Stimulated activated CD8-positive, alpha-beta memory T cell treated with anti-CD3 and anti-CD28 coated beads, Interleukin-15, amount 100 ng/mL, for 24 hours (primary cell): ENCODE measurements around the gene CRACDL.

Source experiments
- DNase-seq: peaks from one replicate; pipeline ENCODE4 v3.0.0-alpha.2; 2020; ENCODE audit warnings: low read depth

The CRACDL gene, protein sequence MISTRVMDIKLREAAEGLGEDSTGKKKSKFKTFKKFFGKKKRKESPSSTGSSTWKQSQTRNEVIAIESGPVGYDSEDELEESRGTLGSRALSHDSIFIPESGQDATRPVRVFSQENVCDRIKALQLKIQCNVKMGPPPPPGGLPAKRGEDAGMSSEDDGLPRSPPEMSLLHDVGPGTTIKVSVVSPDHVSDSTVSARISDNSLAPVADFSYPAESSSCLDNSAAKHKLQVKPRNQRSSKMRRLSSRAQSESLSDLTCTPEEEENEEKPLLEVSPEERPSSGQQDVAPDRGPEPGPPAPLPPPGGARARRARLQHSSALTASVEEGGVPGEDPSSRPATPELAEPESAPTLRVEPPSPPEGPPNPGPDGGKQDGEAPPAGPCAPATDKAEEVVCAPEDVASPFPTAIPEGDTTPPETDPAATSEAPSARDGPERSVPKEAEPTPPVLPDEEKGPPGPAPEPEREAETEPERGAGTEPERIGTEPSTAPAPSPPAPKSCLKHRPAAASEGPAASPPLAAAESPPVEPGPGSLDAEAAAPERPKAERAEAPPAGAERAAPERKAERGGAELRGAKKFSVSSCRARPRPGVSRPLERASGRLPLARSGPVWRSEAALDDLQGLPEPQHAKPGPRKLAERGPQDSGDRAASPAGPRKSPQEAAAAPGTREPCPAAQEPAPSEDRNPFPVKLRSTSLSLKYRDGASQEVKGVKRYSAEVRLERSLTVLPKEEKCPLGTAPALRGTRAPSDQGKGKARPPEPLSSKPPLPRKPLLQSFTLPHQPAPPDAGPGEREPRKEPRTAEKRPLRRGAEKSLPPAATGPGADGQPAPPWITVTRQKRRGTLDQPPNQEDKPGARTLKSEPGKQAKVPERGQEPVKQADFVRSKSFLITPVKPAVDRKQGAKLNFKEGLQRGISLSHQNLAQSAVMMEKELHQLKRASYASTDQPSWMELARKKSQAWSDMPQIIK

DNA sequence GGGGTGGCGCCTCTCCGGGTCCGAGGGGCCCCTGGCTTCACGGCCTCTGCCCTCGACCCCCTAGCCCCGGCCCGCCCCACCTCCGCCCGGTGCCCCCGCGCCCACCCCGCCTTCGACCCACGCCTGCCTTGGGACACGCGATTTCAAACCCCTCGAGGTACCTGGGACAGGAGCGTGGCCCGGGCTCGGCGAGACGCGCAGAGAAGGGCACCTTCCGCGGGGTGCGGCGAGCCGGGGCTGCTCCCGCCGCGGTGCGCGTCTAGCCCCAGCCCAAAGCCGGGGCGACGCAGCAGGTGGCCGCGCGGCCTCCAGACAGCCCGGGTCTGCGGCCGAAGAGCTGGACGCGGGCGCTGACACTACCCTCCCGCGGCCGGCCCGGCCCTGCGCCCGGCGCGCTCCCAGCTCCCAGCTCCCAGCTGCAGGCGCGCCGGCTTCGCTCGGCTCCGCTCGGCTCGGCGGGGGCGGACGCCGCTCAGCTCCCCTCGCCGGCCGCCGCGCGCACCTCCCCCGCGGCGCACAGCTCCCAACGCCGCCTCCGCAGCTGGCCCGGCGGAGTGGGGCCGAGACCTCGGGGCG, at the start of gene CRACDL:
Gene CRACDL, minus strand, starts transcription at position 449 of the 576 bp plus-strand sequence. CDS start 89,425 bp downstream, outside the sequence.
- DNase-seq, result no peak

GRCh38 chr2:98975611-98976010, 39.6 kb upstream of the CRACDL start:
- no peak for DNase-seq

- DNase-seq, result no peak
These were observed 36.6 kb upstream of the CRACDL start for GRCh38 chr2:98972582-98973167.

GRCh38 chr2:98959810-98960507, 23.9 kb upstream of the CRACDL start:
- no peak for DNase-seq

GRCh38 chr2:98952966-98953365, 16.9 kb upstream of the CRACDL start:
- no peak for DNase-seq

GRCh38 chr2:98948956-98949739, 13.1 kb upstream of the CRACDL start:
- no peak for DNase-seq

DNA sequence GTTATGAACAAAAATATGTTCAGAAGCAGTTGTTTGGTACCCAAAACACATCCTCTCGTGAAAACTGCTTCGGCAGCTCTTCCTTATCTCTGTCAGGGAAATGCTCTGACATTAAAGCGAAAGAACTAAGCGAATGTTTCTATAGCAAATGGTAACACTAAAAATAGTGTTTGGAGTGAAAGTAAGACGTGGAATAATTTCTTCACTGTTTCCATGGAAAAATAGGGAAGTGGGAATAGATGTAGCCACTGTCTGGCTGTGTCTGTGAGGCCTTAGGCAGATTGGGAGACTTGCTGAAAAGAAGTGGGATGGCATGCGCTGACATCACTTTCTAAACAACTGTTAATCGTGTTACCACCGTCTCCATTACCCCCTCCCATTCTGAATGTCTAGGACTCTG, 11.5 kb upstream of the CRACDL start:
- DNase-seq, result no peak

GRCh38 chr2:98946855-98947254, 10.8 kb upstream of the CRACDL start:
- no peak for DNase-seq

- no peak for DNase-seq
These were observed 8.8 kb upstream of the CRACDL start for GRCh38 chr2:98944775-98945174.

DNA sequence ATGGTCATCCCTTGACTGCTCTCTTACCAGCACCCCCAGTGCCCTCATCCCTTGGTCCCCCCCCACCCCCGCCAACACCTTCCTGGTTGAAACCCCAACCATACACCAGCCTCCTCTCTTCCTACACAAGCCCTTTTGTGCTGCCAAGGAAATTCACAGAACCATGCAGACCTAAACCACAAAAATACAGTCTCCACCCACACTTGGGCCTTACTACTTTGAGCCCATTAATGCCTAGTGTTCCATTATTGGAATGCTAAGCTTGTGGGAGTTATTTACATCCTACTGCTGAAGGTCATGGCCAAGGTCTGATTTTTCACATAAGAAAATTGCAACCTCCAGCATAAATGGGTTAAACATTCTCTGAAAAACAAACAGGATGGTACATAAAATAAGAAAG, 4.1 kb upstream of the CRACDL start:
- DNase-seq, result no peak

GRCh38 chr2:98937906-98938305, 1.9 kb upstream of the CRACDL start:
- DNase-seq, result no peak

DNA sequence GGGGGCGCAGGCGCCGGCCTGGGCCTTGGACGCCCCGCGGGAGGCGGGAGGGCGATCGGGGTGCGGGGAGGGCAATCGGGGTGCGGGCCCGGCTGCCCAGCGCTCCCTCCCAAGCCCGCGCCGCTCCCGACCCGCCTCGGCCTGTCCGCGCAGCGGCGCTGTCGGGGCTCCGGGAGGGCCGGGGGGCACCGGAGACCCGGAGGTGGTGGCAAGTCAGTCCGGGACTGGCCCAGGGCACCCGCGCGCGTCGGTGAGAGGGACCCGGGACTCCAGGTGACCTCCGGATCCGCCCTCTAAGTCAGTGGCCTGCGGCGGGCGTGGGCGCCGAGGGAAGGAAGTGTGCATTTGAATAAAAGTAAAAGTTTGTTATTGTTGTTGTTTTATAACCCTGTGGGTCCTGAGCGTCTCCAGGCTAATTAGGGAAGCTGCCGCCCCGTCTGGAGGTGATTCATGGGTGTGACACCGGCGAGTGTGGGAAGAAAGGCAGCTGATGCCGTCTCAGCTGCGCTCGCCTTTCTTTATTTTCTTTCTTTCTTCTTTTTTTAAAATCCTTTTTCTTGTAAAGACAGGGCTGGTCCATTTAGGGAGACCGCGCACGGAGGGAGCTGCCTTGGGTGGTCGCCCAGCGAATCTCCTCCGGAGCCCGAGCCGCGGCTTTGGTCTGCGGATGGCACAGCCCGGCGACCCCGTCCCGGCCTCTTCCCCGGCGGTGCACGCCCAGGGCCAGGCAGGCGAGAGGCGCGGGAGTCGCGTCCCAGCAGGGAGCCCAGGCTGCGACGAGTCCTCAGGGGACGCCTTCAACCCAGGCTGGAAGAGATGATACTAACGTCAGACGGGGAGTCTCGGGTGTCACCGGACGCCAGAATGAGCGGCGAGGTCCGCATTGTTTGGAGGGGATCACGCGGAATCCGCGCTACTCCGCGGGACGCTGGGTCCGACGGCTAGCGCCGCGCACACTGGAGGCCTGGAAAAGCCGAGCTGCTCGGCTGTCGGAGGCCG, 627 bp upstream of the CRACDL start:
- no peak for DNase-seq

- DNase-seq, result no peak
These were observed 784 bp downstream of the CRACDL start for GRCh38 chr2:98935111-98935770.

GRCh38 chr2:98932778-98933343, 3.2 kb downstream of the CRACDL start:
- DNase-seq, result no peak

DNA sequence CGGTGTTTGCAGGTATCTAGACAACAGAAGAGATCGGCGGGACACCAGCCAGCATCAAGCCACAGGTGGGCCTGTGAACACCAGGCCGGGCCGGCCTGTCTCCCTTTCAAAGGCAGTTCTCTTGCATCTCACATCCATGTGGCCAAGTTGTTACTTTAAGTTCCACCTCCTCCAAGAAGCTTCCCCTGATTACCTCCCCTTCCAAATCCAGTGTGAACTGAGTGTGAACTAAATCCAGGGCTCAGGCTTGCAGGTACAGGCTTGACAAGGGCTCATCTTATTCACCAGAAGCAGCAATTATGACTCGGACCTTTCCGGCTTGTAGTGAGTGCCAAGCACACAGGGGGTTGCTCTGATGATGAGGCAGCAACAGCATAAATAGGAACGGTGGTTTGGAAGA, 3.9 kb downstream of the CRACDL start:
- no peak for DNase-seq

- no peak for DNase-seq
These were observed 4.4 kb downstream of the CRACDL start for GRCh38 chr2:98931596-98931995.

DNA sequence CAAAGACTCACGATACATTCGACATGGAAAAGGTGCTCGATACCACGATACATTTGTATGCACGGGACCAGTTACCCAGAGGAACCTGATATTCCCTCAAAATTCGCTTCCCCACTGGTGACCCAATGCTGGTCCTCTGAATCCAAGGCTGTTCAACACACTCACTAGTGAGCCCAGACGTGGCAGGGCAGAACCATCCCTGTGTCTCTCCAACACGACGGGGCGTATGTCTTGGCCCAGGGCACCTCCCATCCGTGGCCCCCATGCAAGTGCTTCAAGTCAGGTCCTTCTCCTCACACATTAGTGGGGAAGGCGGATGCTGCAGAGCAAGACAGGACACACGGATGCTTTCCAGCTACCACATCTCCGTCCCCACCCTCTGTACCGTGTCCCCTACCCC, 6.1 kb downstream of the CRACDL start:
- no peak for DNase-seq

DNA sequence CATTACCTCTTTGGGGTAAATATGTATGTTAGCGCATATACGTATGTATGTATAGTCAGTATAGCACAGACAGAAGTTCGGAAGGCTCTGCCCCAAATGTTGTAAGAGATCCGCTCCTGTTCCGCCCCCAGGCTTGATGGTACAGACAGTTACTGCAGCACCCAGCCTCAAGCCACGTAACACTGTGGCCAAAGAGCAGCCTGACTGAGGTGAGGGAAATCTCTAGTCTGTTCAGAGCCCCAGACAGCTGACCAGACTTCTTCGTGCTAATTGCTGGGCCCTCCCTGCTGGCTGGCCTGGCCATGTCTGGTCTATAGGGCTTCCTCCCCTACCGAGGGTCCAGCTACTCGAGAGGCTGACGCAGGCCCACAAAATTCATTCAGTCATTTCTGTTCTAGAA, 7.8 kb downstream of the CRACDL start:
- no peak for DNase-seq

- DNase-seq, result no peak
These were observed 9.0 kb downstream of the CRACDL start for GRCh38 chr2:98927027-98927426.
